ENCODE measurements around the gene RAB31. TPM values are rescaled to one million over a fixed set of nuclear protein-coding genes. Genes with fewer than 3 reads are reported as not detected.

RAB31 gene
- total and polyA plus RNA-seq, 11 donors, result 3.2 to 67.7 (median 12.8) TPM

GRCh38 chr18:9695605-9696004 is 12.5 kb upstream of the RAB31 start:
- no peak for ATAC-seq
- H3K27ac ChIP-seq, result no peak overlapping the region

GRCh38 chr18:9696112-9696511 is 12.0 kb upstream of the RAB31 start:
- no peaks in the 10 kb centered on the region for H3K9me3 ChIP-seq
- H3K36me3 ChIP-seq, result no peaks in the 10 kb centered on the region
- 69 to 94% (median 90%) methylated on average over 2 of the region's 2 CpGs for WGBS, 4 donors
- H3K4me1 ChIP-seq, result peaks cover 0 to 18% (median 0%) of the 10 kb centered on the region in 12 donors
- intact Hi-C loops (cut with DNase I), result no loop called here
- H3K27ac ChIP-seq, result no peak overlapping the region
- TF ChIP-seq POLR2A (IDR thresholded peaks at IDR 0.05) (no peak), CTCF (IDR thresholded peaks at IDR 0.05) (no peak)
- H3K27me3 ChIP-seq, result no peaks in the 10 kb centered on the region
- no peak overlapping the region for H3K4me3 ChIP-seq
- DNase-seq, result no peak
- ATAC-seq, result no peak

More at GRCh38 chr18:9695605-9696004, 12.5 kb upstream of the RAB31 start:
- Histone ChIP-seq H3K36me3 (no peaks in the 10 kb centered on the region), H3K9me3 (no peaks in the 10 kb centered on the region), H3K4me1 (peaks cover 0 to 18% (median 0%) of the 10 kb centered on the region in 12 donors), H3K4me3 (no peak overlapping the region), H3K27me3 (no peaks in the 10 kb centered on the region)
- intact Hi-C loops (cut with DNase I), result no loop called here
- DNase-seq, result no peak
- TF ChIP-seq CTCF (IDR thresholded peaks at IDR 0.05) (no peak), POLR2A (IDR thresholded peaks at IDR 0.05) (no peak)
- 55 to 74% (median 62%) methylated on average over 5 of the region's 5 CpGs for WGBS, 4 donors

DNA sequence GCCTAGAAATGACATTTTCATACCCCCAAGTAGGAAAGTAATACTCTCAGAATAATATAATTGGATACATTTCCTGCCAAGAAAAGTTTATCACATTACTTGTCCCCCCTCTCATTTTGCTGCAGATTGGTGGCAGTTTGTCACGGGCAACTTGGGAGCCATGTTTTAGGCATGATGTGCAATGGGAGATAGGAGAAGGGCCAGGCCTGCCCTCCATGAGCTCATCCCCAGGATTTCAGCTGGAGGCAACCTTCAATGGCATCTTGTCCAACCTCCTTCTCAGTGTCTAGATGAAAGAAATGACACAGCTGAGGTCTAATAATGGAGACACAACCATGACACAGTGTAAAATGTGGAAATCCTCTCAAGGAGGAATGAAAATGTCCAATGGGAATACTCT is 11.4 kb upstream of the RAB31 start:
- Histone ChIP-seq H3K4me3 (no peak overlapping the region), H3K9me3 (no peaks in the 10 kb centered on the region), H3K27ac (no peak overlapping the region), H3K36me3 (no peaks in the 10 kb centered on the region), H3K27me3 (no peaks in the 10 kb centered on the region), H3K4me1 (peaks cover 0 to 18% (median 0%) of the 10 kb centered on the region in 12 donors)
- ATAC-seq, result peak in 3 of 4 donors; percentile 7 to 38 (median 20)
- intact Hi-C loops (cut with DNase I), result no loop called here
- 47 to 92% (median 74%) methylated on average over 1 of the region's 1 CpG for whole genome bisulfite sequencing, 4 donors
- no peak for TF ChIP-seq POLR2A (IDR thresholded peaks at IDR 0.05)
- TF ChIP-seq CTCF (IDR thresholded peaks at IDR 0.05), result no peak
- DNase-seq, result no peak

GRCh38 chr18:9697121-9697520 is 11.0 kb upstream of the RAB31 start:
- no peak for TF ChIP-seq POLR2A (IDR thresholded peaks at IDR 0.05)
- no peak for TF ChIP-seq CTCF (IDR thresholded peaks at IDR 0.05)
- 65 to 77% (median 69%) methylated on average over 9 of the region's 9 CpGs for WGBS, 4 donors
- ATAC-seq (peak in 2 of 4 donors; percentile 7 to 18), DNase-seq (no peak)
- no peak overlapping the region for H3K4me3 ChIP-seq
- no peaks in the 10 kb centered on the region for H3K36me3 ChIP-seq
- H3K27ac ChIP-seq, result no peak overlapping the region
- peaks cover 0 to 18% (median 0%) of the 10 kb centered on the region in 12 donors for H3K4me1 ChIP-seq
- H3K27me3 ChIP-seq, result no peaks in the 10 kb centered on the region
- no peaks in the 10 kb centered on the region for H3K9me3 ChIP-seq
- intact Hi-C loops (cut with DNase I), result no loop called here
